Panc1 (cell line): ENCODE measurements around the gene OR52E6. TPM values are rescaled to one million over a fixed set of nuclear protein-coding genes. Genes with fewer than 3 reads are reported as not detected.

Experiments
- ATAC-seq: fragments of 200-7000 bp; cut with Tn5 transposase; 2 replicates; pipeline ENCODE4 v1.9.1; 2020; ENCODE audit warnings: mild to moderate bottlenecking, moderate library complexity
- BruUV-seq: library from RNA; stranded (reverse); fragments of 400-500 nt; replicated peaks from 2 replicates; lab custom pipeline; 2021; lab: Mats Ljungman, UMichigan
- CTCF ChIA-PET: fragments of 300-600 bp; sonication (Branson Sonifier 250); formaldehyde crosslinking; loops from one replicate; lab custom pipeline; 2022; ENCODE audit warnings: antibody characterized with exemption; lab: Charles Lee
- POLR2A ChIA-PET: fragments of 300-600 bp; sonication (Branson Sonifier 250); formaldehyde crosslinking; loops from one replicate; lab custom pipeline; 2022; ENCODE audit warnings: antibody characterized with exemption; lab: Charles Lee
- DNase-seq: peaks from one replicate; pipeline ENCODE4 v3.0.0-alpha.2; 2010; ENCODE audit warnings: low read depth, low spot score
- H3K27ac ChIP-seq: 2 replicates; pipeline ENCODE4 v1.5.1; 2011; ENCODE audit warnings: mild to moderate bottlenecking, low read length, inconsistent platforms
- H3K27me3 ChIP-seq: fragments of 200-500 bp; sonication (Bioruptor generic); 2 replicates; pipeline ENCODE4 v1.6.0; 2014; ENCODE audit warnings: low read length, inconsistent platforms; ENCODE audit not compliant: control insufficient read depth, insufficient read depth
- H3K36me3 ChIP-seq: fragments of 200-500 bp; sonication (Bioruptor generic); 2 replicates; pipeline ENCODE4 v1.5.1; 2014; ENCODE audit warnings: inconsistent platforms, mild to moderate bottlenecking, low read length, moderate library complexity; ENCODE audit not compliant: control insufficient read depth, insufficient read depth
- H3K4me1 ChIP-seq: 2 replicates; pipeline ENCODE4 v1.5.1; 2011; ENCODE audit warnings: inconsistent platforms, mild to moderate bottlenecking, low read length, moderate library complexity; ENCODE audit not compliant: control insufficient read depth, insufficient read depth
- H3K4me3 ChIP-seq, 2 experiments: 2 replicates each; pipeline ENCODE4 v1.5.1; 2011 to 2012; ENCODE audit warnings: low read depth in 2 of 2, low read length in 2 of 2, mild to moderate bottlenecking in 2 of 2, inconsistent platforms in 1 of 2, moderate library complexity in 1 of 2
- H3K9me3 ChIP-seq: fragments of 200-500 bp; sonication (Bioruptor generic); 2 replicates; pipeline ENCODE4 v1.5.1; 2014; ENCODE audit warnings: low read depth, mild to moderate bottlenecking, inconsistent platforms, low read length, moderate library complexity; ENCODE audit not compliant: control insufficient read depth, insufficient read depth
- CTCF ChIP-seq: fragments of 450-650 bp; IDR thresholded peaks from 2 replicates; pipeline ENCODE4 v1.5.1; 2017; ENCODE audit warnings: mild to moderate bottlenecking
- POLR2AphosphoS5 ChIP-seq: IDR thresholded peaks from 2 replicates; pipeline ENCODE4 v1.6.1; 2012; ENCODE audit warnings: mild to moderate bottlenecking, low read depth, low read length, moderate library complexity
- SIN3A ChIP-seq: IDR thresholded peaks from 2 replicates; pipeline ENCODE4 v1.6.1; 2012; ENCODE audit warnings: low read depth, mild to moderate bottlenecking, low read length, moderate library complexity, borderline replicate concordance; ENCODE audit not compliant: insufficient read depth
- TCF7L2 ChIP-seq: IDR thresholded peaks from 2 replicates; pipeline ENCODE4 v1.6.1; 2011; ENCODE audit warnings: mild to moderate bottlenecking, low read depth, low read length, inconsistent platforms
- in situ Hi-C: cut with HindIII; loops from 2 replicates; pipeline ENCODE4 v1.10.0; 2016; ENCODE audit warnings: low sequenced_read_pairs, low pct_unique_long_range_greater_than_20kb
- intact Hi-C: fragments of 100-400 bp; cut with micrococcal nuclease; formaldehyde crosslinking; loops from one replicate; pipeline ENCODE4 v1.10.0; 2022; ENCODE audit not compliant: unreplicated experiment
- total RNA-seq: library from RNA; stranded (reverse); gene quantifications from one replicate; pipeline ENCODE4 v1.2.1, GENCODE V29; 2021; ENCODE audit not compliant: unreplicated experiment
- TF ChIP-seq, protein P1 (sequence below), 2 experiments: IDR thresholded peaks; 2 replicates each; pipeline ENCODE4 v1.6.1; 2011 to 2012; ENCODE audit warnings: low read depth in 2 of 2, control low read depth in 1 of 2, low read length in 1 of 2, mild to moderate bottlenecking in 1 of 2, moderate library complexity in 1 of 2; ENCODE audit not compliant: insufficient read depth in 1 of 2

OR52E6 gene
- total RNA-seq, 1 experiment from 2014 or later = not detected

DNA sequence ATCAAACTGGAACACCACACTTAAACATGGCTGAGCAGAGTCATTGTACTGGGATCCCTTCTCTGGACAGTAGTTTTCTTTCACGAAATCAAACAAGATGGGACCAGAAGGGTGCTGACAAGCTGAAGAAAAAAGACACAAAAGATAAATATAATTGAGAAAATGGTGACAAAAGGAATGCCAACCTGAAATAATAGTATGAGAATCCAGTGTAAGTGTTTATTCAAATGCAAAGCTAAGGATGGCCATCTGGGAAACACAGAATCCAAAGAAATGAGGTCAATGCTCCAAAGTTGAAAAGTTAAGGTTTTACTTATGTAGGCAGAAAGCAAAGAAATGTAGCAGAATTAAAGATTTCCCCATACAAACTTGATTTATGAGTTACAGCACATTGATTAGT is 46.0 kb upstream of the OR52E6 start:
- no peak for DNase-seq
- Histone ChIP-seq H3K4me3 (no peak overlapping the region), H3K27ac (no peak overlapping the region), H3K4me1 (no peaks in the 10 kb centered on the region), H3K9me3 (no peaks in the 10 kb centered on the region), H3K36me3 (no peaks in the 10 kb centered on the region), H3K27me3 (peaks cover 8% of the 10 kb centered on the region)
- no peak for ATAC-seq
- ChIA-PET CTCF (interaction anchor here (0.5 kb wide), 1 partner anchor 472 kb away, joined by 10 read pairs; no protein-coding TSS in a partner anchor), POLR2A (no interaction called here)
- intact Hi-C loops = no loop called here
- in situ Hi-C loops = no loop called here
- BruUV-seq = no TSS peak
- TF ChIP-seq CTCF (no peak), SIN3A (no peak), POLR2AphosphoS5 (no peak), TCF7L2 (no peak)
- TF ChIP-seq, protein P1, sequence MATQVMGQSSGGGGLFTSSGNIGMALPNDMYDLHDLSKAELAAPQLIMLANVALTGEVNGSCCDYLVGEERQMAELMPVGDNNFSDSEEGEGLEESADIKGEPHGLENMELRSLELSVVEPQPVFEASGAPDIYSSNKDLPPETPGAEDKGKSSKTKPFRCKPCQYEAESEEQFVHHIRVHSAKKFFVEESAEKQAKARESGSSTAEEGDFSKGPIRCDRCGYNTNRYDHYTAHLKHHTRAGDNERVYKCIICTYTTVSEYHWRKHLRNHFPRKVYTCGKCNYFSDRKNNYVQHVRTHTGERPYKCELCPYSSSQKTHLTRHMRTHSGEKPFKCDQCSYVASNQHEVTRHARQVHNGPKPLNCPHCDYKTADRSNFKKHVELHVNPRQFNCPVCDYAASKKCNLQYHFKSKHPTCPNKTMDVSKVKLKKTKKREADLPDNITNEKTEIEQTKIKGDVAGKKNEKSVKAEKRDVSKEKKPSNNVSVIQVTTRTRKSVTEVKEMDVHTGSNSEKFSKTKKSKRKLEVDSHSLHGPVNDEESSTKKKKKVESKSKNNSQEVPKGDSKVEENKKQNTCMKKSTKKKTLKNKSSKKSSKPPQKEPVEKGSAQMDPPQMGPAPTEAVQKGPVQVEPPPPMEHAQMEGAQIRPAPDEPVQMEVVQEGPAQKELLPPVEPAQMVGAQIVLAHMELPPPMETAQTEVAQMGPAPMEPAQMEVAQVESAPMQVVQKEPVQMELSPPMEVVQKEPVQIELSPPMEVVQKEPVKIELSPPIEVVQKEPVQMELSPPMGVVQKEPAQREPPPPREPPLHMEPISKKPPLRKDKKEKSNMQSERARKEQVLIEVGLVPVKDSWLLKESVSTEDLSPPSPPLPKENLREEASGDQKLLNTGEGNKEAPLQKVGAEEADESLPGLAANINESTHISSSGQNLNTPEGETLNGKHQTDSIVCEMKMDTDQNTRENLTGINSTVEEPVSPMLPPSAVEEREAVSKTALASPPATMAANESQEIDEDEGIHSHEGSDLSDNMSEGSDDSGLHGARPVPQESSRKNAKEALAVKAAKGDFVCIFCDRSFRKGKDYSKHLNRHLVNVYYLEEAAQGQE (IDR thresholded peaks at IDR 0.05; ENCODE audit: insufficient read depth in 1 of 2, low read depth in 2 of 2, low read length in 1 of 2) = no peak

DNA sequence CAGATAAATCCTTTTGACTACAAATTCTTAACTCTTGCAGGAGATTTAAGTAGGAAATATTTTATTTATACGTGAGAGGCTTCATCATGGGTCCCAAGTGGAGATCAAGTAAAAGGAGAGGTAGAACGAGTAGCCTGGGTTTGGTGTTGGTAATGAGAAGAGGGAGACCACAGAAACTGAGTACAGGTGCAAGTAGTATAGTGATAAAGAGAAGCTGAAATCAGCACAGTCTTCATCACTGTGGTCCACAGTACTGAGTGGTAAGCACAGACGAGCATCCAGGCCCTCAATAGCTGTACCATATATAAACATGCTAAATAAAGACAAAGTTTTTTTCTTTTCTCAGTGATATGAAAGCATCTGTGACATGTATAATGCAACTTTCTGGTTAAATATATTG is 45.5 kb upstream of the OR52E6 start:
- Histone ChIP-seq H3K4me3 (no peak overlapping the region), H3K9me3 (no peaks in the 10 kb centered on the region), H3K27ac (no peak overlapping the region), H3K27me3 (peaks cover 8% of the 10 kb centered on the region), H3K4me1 (no peaks in the 10 kb centered on the region), H3K36me3 (no peaks in the 10 kb centered on the region)
- TF ChIP-seq CTCF = no peak
- no peak for TF ChIP-seq POLR2AphosphoS5
- TF ChIP-seq SIN3A = no peak
- TF ChIP-seq, protein P1 (IDR thresholded peaks at IDR 0.05; ENCODE audit: insufficient read depth in 1 of 2, low read depth in 2 of 2, low read length in 1 of 2) = no peak
- TF ChIP-seq TCF7L2 = no peak
- intact Hi-C loops (no loop called here), in situ Hi-C loops (no loop called here)
- no peak for DNase-seq
- ATAC-seq = no peak
- BruUV-seq = no TSS peak
- ChIA-PET CTCF (interaction anchor here (0.5 kb wide), 1 partner anchor 473 kb away, joined by 10 read pairs; no protein-coding TSS in a partner anchor), POLR2A (no interaction called here)
